Karpas-422 (cell line): Measurements from ENCODE around the gene MRPL39. TPM values are rescaled to one million over a fixed set of nuclear protein-coding genes. Genes with fewer than 3 reads are reported as not detected.

ENCODE experiments used
- DNase-seq: peaks from one replicate; pipeline ENCODE4 v3.0.0-alpha.2; 2015
- H2AFZ ChIP-seq: fragments of 200-600 bp; sonication (generic); 2 replicates; pipeline ENCODE4 v1.6.1; 2014; ENCODE audit warnings: antibody characterized with exemption, low read length, mixed read lengths
- H3K27ac ChIP-seq: fragments of 200-600 bp; sonication (generic); 2 replicates; pipeline ENCODE4 v1.5.1; 2014; ENCODE audit warnings: mild to moderate bottlenecking, low read length, moderate library complexity
- H3K27me3 ChIP-seq: fragments of 200-600 bp; sonication (generic); 2 replicates; pipeline ENCODE4 v1.6.1; 2014; ENCODE audit warnings: low read length, mixed read lengths
- H3K36me3 ChIP-seq: fragments of 200-600 bp; sonication (generic); 2 replicates; pipeline ENCODE4 v1.6.1; 2014; ENCODE audit warnings: low read length, mixed read lengths; ENCODE audit not compliant: insufficient read depth
- H3K4me1 ChIP-seq: fragments of 200-600 bp; sonication (generic); 2 replicates; pipeline ENCODE4 v1.6.1; 2014; ENCODE audit warnings: mild to moderate bottlenecking, low read length, mixed read lengths
- H3K4me2 ChIP-seq: fragments of 200-600 bp; sonication (generic); 2 replicates; pipeline ENCODE4 v1.6.1; 2014; ENCODE audit warnings: low read length, low read depth, mild to moderate bottlenecking; ENCODE audit not compliant: poor library complexity, severe bottlenecking
- H3K4me3 ChIP-seq: fragments of 200-600 bp; sonication (generic); 2 replicates; pipeline ENCODE4 v1.5.1; 2014; ENCODE audit warnings: mild to moderate bottlenecking, antibody characterized with exemption, low read length, mixed read lengths
- H3K79me2 ChIP-seq: fragments of 200-600 bp; sonication (generic); 2 replicates; pipeline ENCODE4 v1.6.1; 2014; ENCODE audit warnings: mild to moderate bottlenecking, low read length, mixed read lengths
- H3K9ac ChIP-seq: fragments of 200-600 bp; sonication (generic); 2 replicates; pipeline ENCODE4 v1.6.0; 2014; ENCODE audit warnings: low read length
- H3K9me2 ChIP-seq: fragments of 200-600 bp; sonication (generic), shearing (Covaris generic); replicated peaks from 2 replicates; pipeline ENCODE4 v1.6.0; 2014; ENCODE audit warnings: mild to moderate bottlenecking, low read length, moderate library complexity; ENCODE audit not compliant: insufficient read depth
- H3K9me3 ChIP-seq: fragments of 300-700, 200-600 bp; sonication (generic); 2 replicates; pipeline ENCODE4 v1.6.1; 2014; ENCODE audit warnings: low read length, mixed read lengths
- H4K20me1 ChIP-seq: fragments of 200-600 bp; sonication (generic); 2 replicates; pipeline ENCODE4 v1.6.1; 2014; ENCODE audit warnings: mild to moderate bottlenecking, antibody characterized with exemption, low read length, low read depth; ENCODE audit not compliant: insufficient read depth
- total RNA-seq: library from RNA; depleted of rRNA; stranded (reverse); fragments of >200 nt; shearing (Covaris generic); gene quantifications from 2 replicates; pipeline ENCODE4 v1.2.3, GENCODE V29; 2014; ENCODE audit warnings: low replicate concordance

The MRPL39 gene
- total RNA-seq, 1 experiment from 2014 or later: 40.0 TPM

- H3K27me3 ChIP-seq: no peaks in the 10 kb centered on the region
- H2AFZ ChIP-seq: no peak overlapping the region
- no peaks in the 10 kb centered on the region for H3K79me2 ChIP-seq
- H3K4me3 ChIP-seq: no peak overlapping the region
- no peak overlapping the region for H3K9ac ChIP-seq
- no peaks in the 10 kb centered on the region for H3K9me3 ChIP-seq
- no peaks in the 10 kb centered on the region for H4K20me1 ChIP-seq
- no peaks in the 10 kb centered on the region for H3K9me2 ChIP-seq
- no peaks in the 10 kb centered on the region for H3K36me3 ChIP-seq
- H3K27ac ChIP-seq: no peak overlapping the region
- peaks cover 16% of the 10 kb centered on the region for H3K4me1 ChIP-seq
- H3K4me2 ChIP-seq: no peak overlapping the region
- DNase-seq: no peak
Observed at GRCh38 chr21:25569084-25569483, 38.2 kb downstream of the MRPL39 start.

GRCh38 chr21:25568246-25568645, 39.0 kb downstream of the MRPL39 start:
- H4K20me1 ChIP-seq: no peaks in the 10 kb centered on the region
- H3K9ac ChIP-seq: no peak overlapping the region
- no peaks in the 10 kb centered on the region for H3K27me3 ChIP-seq
- DNase-seq: no peak
- no peak overlapping the region for H3K4me3 ChIP-seq
- no peak overlapping the region for H3K27ac ChIP-seq
- H3K9me2 ChIP-seq: no peaks in the 10 kb centered on the region
- H3K79me2 ChIP-seq: no peaks in the 10 kb centered on the region
- no peaks in the 10 kb centered on the region for H3K36me3 ChIP-seq
- no peaks in the 10 kb centered on the region for H3K9me3 ChIP-seq
- H3K4me1 ChIP-seq: peaks cover 11% of the 10 kb centered on the region
- H3K4me2 ChIP-seq: no peak overlapping the region
- no peak overlapping the region for H2AFZ ChIP-seq

GRCh38 chr21:25567472-25567871, 39.8 kb downstream of the MRPL39 start:
- Histone ChIP-seq H3K79me2 (no peaks in the 10 kb centered on the region), H3K36me3 (no peaks in the 10 kb centered on the region), H4K20me1 (no peaks in the 10 kb centered on the region), H3K27me3 (no peaks in the 10 kb centered on the region), H3K9ac (no peak overlapping the region), H3K9me3 (no peaks in the 10 kb centered on the region), H3K27ac (no peak overlapping the region), H3K4me1 (peaks cover 10% of the 10 kb centered on the region), H3K4me3 (no peak overlapping the region), H2AFZ (no peak overlapping the region), H3K9me2 (no peaks in the 10 kb centered on the region), H3K4me2 (no peak overlapping the region)
- no peak for DNase-seq

GRCh38 chr21:25566645-25567044, 40.6 kb downstream of the MRPL39 start:
- no peak for DNase-seq
- Histone ChIP-seq H3K79me2 (no peaks in the 10 kb centered on the region), H2AFZ (no peak overlapping the region), H3K4me1 (peaks cover 18% of the 10 kb centered on the region), H3K9ac (no peak overlapping the region), H4K20me1 (no peaks in the 10 kb centered on the region), H3K9me3 (no peaks in the 10 kb centered on the region), H3K9me2 (no peaks in the 10 kb centered on the region), H3K27me3 (no peaks in the 10 kb centered on the region), H3K36me3 (no peaks in the 10 kb centered on the region), H3K4me2 (no peak overlapping the region), H3K27ac (no peak overlapping the region), H3K4me3 (no peak overlapping the region)

- Histone ChIP-seq H3K27me3 (no peaks in the 10 kb centered on the region), H3K36me3 (no peaks in the 10 kb centered on the region), H3K9me3 (no peaks in the 10 kb centered on the region), H4K20me1 (no peaks in the 10 kb centered on the region), H3K4me1 (peaks cover 24% of the 10 kb centered on the region), H2AFZ (no peak overlapping the region), H3K27ac (no peak overlapping the region), H3K9me2 (no peaks in the 10 kb centered on the region), H3K4me2 (no peak overlapping the region), H3K4me3 (no peak overlapping the region), H3K9ac (no peak overlapping the region), H3K79me2 (no peaks in the 10 kb centered on the region)
- DNase-seq: no peak
Observed at GRCh38 chr21:25565272-25566211, 41.7 kb downstream of the MRPL39 start.

GRCh38 chr21:25564349-25564948, 42.8 kb downstream of the MRPL39 start:
- Histone ChIP-seq H3K9ac (no peak overlapping the region), H3K9me2 (no peaks in the 10 kb centered on the region), H3K36me3 (no peaks in the 10 kb centered on the region), H3K4me1 (peaks cover 24% of the 10 kb centered on the region), H4K20me1 (no peaks in the 10 kb centered on the region), H3K9me3 (no peaks in the 10 kb centered on the region), H3K4me2 (no peak overlapping the region), H3K4me3 (no peak overlapping the region), H3K79me2 (no peaks in the 10 kb centered on the region), H2AFZ (no peak overlapping the region), H3K27ac (no peak overlapping the region), H3K27me3 (no peaks in the 10 kb centered on the region)
- DNase-seq: no peak

GRCh38 chr21:25563361-25564116, 43.7 kb downstream of the MRPL39 start:
- peaks cover 24% of the 10 kb centered on the region for H3K4me1 ChIP-seq
- H3K27ac ChIP-seq: no peak overlapping the region
- no peaks in the 10 kb centered on the region for H3K27me3 ChIP-seq
- no peaks in the 10 kb centered on the region for H3K36me3 ChIP-seq
- no peaks in the 10 kb centered on the region for H4K20me1 ChIP-seq
- H3K4me3 ChIP-seq: peak overlapping the region; percentile 64; the same call in 1 of the 2 replicates
- H2AFZ ChIP-seq: no peak overlapping the region
- no peaks in the 10 kb centered on the region for H3K79me2 ChIP-seq
- no peaks in the 10 kb centered on the region for H3K9me3 ChIP-seq
- DNase-seq: no peak
- peak overlapping the region; percentile 76 for H3K4me2 ChIP-seq
- H3K9ac ChIP-seq: no peak overlapping the region
- no peaks in the 10 kb centered on the region for H3K9me2 ChIP-seq

- Histone ChIP-seq H2AFZ (peak overlapping the region; percentile 89; the same call in 1 of the 2 replicates), H3K4me2 (peak overlapping the region; percentile 76)
Observed at GRCh38 chr21:25562660-25563059, 44.6 kb downstream of the MRPL39 start.

More at GRCh38 chr21:25562660-25563059, 44.6 kb downstream of the MRPL39 start:
- Histone ChIP-seq H3K9me3 (no peaks in the 10 kb centered on the region), H3K36me3 (no peaks in the 10 kb centered on the region), H3K4me3 (peak overlapping the region; percentile 64), H3K27me3 (no peaks in the 10 kb centered on the region), H3K9ac (peak overlapping the region; percentile 63), H3K79me2 (no peaks in the 10 kb centered on the region), H3K4me1 (peaks cover 24% of the 10 kb centered on the region), H3K9me2 (no peaks in the 10 kb centered on the region), H3K27ac (no peak overlapping the region), H4K20me1 (no peaks in the 10 kb centered on the region)
- DNase-seq: no peak
